Inferior parietal cortex (tissue), 1 donor: ENCODE measurements around the gene TNNC1.

ENCODE experiments used
- DNase-seq: peaks from one replicate; pipeline ENCODE4 v3.0.0-alpha.2; 2016; ENCODE audit errors: extremely low spot score

The TNNC1 gene

GRCh38 chr3:52458770-52459545 lies 5.1 kb upstream of the TNNC1 start:
- DNase-seq: no peak

GRCh38 chr3:52458031-52458760 lies 4.4 kb upstream of the TNNC1 start:
- DNase-seq: no peak

GRCh38 chr3:52456800-52457183 lies 3.0 kb upstream of the TNNC1 start:
- no peak for DNase-seq

- no peak for DNase-seq
Measured at GRCh38 chr3:52456169-52456799, 2.4 kb upstream of the TNNC1 start.

- DNase-seq: peak; percentile 79
Measured at GRCh38 chr3:52455283-52456168, 1.7 kb upstream of the TNNC1 start, which contains the start of gene NISCH. Gene NISCH (plus strand): TSS chr3:52455604. CDS start chr3:52455642, 38 bp downstream.

- no peak for DNase-seq
Measured at GRCh38 chr3:52454938-52455282, 1.1 kb upstream of the TNNC1 start.

- no peak for DNase-seq
Measured at GRCh38 chr3:52454250-52454937, 553 bp upstream of the TNNC1 start.

GRCh38 chr3:52452570-52453221 lies 1.1 kb downstream of the TNNC1 start:
- DNase-seq: no peak

GRCh38 chr3:52452126-52452525 lies 1.7 kb downstream of the TNNC1 start:
- no peak for DNase-seq

- no peak for DNase-seq
Measured at GRCh38 chr3:52451237-52452083, 2.4 kb downstream of the TNNC1 start.

- no peak for DNase-seq
Measured at GRCh38 chr3:52450489-52451236, 3.2 kb downstream of the TNNC1 start.

GRCh38 chr3:52447512-52448355 lies 6.1 kb downstream of the TNNC1 start:
- no peak for DNase-seq

- DNase-seq: peak; percentile 78
Measured at GRCh38 chr3:52446631-52447511, 7.0 kb downstream of the TNNC1 start.

GRCh38 chr3:52446042-52446441 lies 7.8 kb downstream of the TNNC1 start:
- no peak for DNase-seq

- no peak for DNase-seq
Measured at GRCh38 chr3:52444860-52445793, 8.7 kb downstream of the TNNC1 start, which contains the start of gene SEMA3G. Gene SEMA3G (minus strand): TSS chr3:52445103. CDS start chr3:52445027, 76 bp downstream.
